HepG2 (cell line): ENCODE measurements around the gene AXIN2. TPM values are rescaled to one million over a fixed set of nuclear protein-coding genes. Genes with fewer than 3 reads are reported as not detected.

ENCODE experiments used
- ADNP ChIP-seq: sonication (generic); formaldehyde crosslinking; IDR thresholded peaks from 2 replicates; pipeline ENCODE4 v1.4.0; 2020; ENCODE audit warnings: missing genetic modification reagents
- ASH2L ChIP-seq: fragments of 300-600, 200-600 bp; sonication (generic); IDR thresholded peaks from 2 replicates; pipeline ENCODE4 v1.7.0; 2017; ENCODE audit warnings: low read depth, mild to moderate bottlenecking, moderate library complexity, mixed read lengths, low read length; ENCODE audit not compliant: insufficient read length
- EHMT2 ChIP-seq: fragments of 200-600 bp; sonication (generic); IDR thresholded peaks from 2 replicates; pipeline ENCODE4 v1.7.0; 2017; ENCODE audit warnings: antibody characterized with exemption, low read depth, low read length, borderline replicate concordance
- ETV6 ChIP-seq: sonication (generic); formaldehyde crosslinking; conservative IDR thresholded peaks from 2 replicates; pipeline ENCODE4 v1.4.0; 2020; ENCODE audit warnings: missing genetic modification reagents
- IKZF1 ChIP-seq: fragments of 450-650 bp; IDR thresholded peaks from 2 replicates; pipeline ENCODE4 v1.7.1; 2016
- KDM5A ChIP-seq: fragments of 200-600 bp; sonication (generic); IDR thresholded peaks from 2 replicates; pipeline ENCODE4 v1.7.0; 2018; ENCODE audit warnings: antibody characterized with exemption, mild to moderate bottlenecking, low read length, borderline replicate concordance
- KLF13 ChIP-seq: sonication (generic); formaldehyde crosslinking; IDR thresholded peaks from 2 replicates; pipeline ENCODE4 v1.4.0; 2020; ENCODE audit warnings: mild to moderate bottlenecking, missing genetic modification reagents
- NAIF1 ChIP-seq: sonication (generic); formaldehyde crosslinking; IDR thresholded peaks from 2 replicates; pipeline ENCODE4 v1.5.0; 2020; ENCODE audit warnings: mild to moderate bottlenecking, missing genetic modification reagents, borderline replicate concordance
- NBN ChIP-seq: fragments of 450-650 bp; conservative IDR thresholded peaks from 2 replicates; pipeline ENCODE4 v1.6.1; 2017
- NFKB2 ChIP-seq: sonication (generic); formaldehyde crosslinking; IDR thresholded peaks from 2 replicates; pipeline ENCODE4 v1.4.0; 2020; ENCODE audit warnings: missing genetic modification reagents, borderline replicate concordance
- ONECUT2 ChIP-seq: sonication (generic); formaldehyde crosslinking; IDR thresholded peaks from 2 replicates; pipeline ENCODE4 v1.4.0; 2020; ENCODE audit warnings: missing genetic modification reagents
- SALL1 ChIP-seq: sonication (generic); formaldehyde crosslinking; IDR thresholded peaks from 2 replicates; pipeline ENCODE4 v1.8.0; 2022; ENCODE audit warnings: mild to moderate bottlenecking, missing genetic modification reagents
- TBX2 ChIP-seq: sonication (generic); formaldehyde crosslinking; IDR thresholded peaks from 2 replicates; pipeline ENCODE4 v1.5.0; 2020; ENCODE audit warnings: missing genetic modification reagents, mild to moderate bottlenecking, borderline replicate concordance
- XRCC5 ChIP-seq: fragments of 200-400 bp; formaldehyde crosslinking; optimal IDR thresholded peaks from 2 replicates; pipeline ENCODE3; 2017; ENCODE audit warnings: mild to moderate bottlenecking, low read length
- ZFY ChIP-seq: sonication (generic); formaldehyde crosslinking; IDR thresholded peaks from 2 replicates; pipeline ENCODE4 v1.4.0; 2020; ENCODE audit warnings: missing genetic modification reagents
- ZNF121 ChIP-seq: sonication (generic); formaldehyde crosslinking; IDR thresholded peaks from 2 replicates; pipeline ENCODE4 v1.5.0; 2020; ENCODE audit warnings: mild to moderate bottlenecking, missing genetic modification reagents
- ZNF280D ChIP-seq: sonication (generic); formaldehyde crosslinking; IDR thresholded peaks from 2 replicates; pipeline ENCODE4 v1.5.1; 2020; ENCODE audit warnings: mild to moderate bottlenecking, missing genetic modification reagents
- ZNF749 ChIP-seq: sonication (generic); formaldehyde crosslinking; IDR thresholded peaks from 2 replicates; pipeline ENCODE4 v1.8.0; 2022; ENCODE audit warnings: mild to moderate bottlenecking, missing genetic modification reagents, moderate library complexity, borderline replicate concordance
- ZNF776 ChIP-seq: sonication (generic); formaldehyde crosslinking; IDR thresholded peaks from 2 replicates; pipeline ENCODE4 v1.4.0; 2020; ENCODE audit warnings: mild to moderate bottlenecking, missing genetic modification reagents
- ZNF777 ChIP-seq: sonication (generic); formaldehyde crosslinking; IDR thresholded peaks from 2 replicates; pipeline ENCODE4 v1.4.0; 2020; ENCODE audit warnings: missing genetic modification reagents
- polyA plus RNA-seq, 8 experiments: library from polyadenylated mRNA; depleted of rRNA in 3 of 8; stranded (reverse) in 7 of 8; unstranded in 1 of 8; fragments of >200 nt; fragmentation: Illumina TruSeq in 4 of 8; extraction: Trizol in 4 of 8; gene quantifications; 2 replicates each; pipeline versions ENCODE4 v1.2.1 to v1.2.3, GENCODE V29; 2011 to 2016; ENCODE audit warnings: low read depth in 4 of 8, missing spikeins in 1 of 8, mixed read lengths in 1 of 8; ENCODE audit not compliant: insufficient read depth in 1 of 8
- total RNA-seq, 5 experiments: library from RNA; depleted of rRNA; stranded (reverse); fragments of >200 nt; fragmentation: Illumina TruSeq; extraction: Trizol; gene quantifications; 2 replicates each; pipeline ENCODE4 v1.2.3, GENCODE V29; 2016; ENCODE audit warnings: low read depth in 1 of 5
- TF ChIP-seq, protein P1 (sequence below): sonication (generic); formaldehyde crosslinking; IDR thresholded peaks from 2 replicates; pipeline ENCODE4 v1.5.1; 2020; ENCODE audit warnings: mild to moderate bottlenecking, missing genetic modification reagents, borderline replicate concordance
- TF ChIP-seq, protein P2 (sequence below): sonication (generic); formaldehyde crosslinking; IDR thresholded peaks from 2 replicates; pipeline ENCODE4 v1.5.1; 2020; ENCODE audit warnings: mild to moderate bottlenecking, moderate library complexity, missing genetic modification reagents

The AXIN2 gene
- total and polyA plus RNA-seq, 2 of the 13 experiments (the other 11 are each of a cell fraction or from before 2014, with no cell fraction given), result 58.6 to 63.4 TPM

DNA sequence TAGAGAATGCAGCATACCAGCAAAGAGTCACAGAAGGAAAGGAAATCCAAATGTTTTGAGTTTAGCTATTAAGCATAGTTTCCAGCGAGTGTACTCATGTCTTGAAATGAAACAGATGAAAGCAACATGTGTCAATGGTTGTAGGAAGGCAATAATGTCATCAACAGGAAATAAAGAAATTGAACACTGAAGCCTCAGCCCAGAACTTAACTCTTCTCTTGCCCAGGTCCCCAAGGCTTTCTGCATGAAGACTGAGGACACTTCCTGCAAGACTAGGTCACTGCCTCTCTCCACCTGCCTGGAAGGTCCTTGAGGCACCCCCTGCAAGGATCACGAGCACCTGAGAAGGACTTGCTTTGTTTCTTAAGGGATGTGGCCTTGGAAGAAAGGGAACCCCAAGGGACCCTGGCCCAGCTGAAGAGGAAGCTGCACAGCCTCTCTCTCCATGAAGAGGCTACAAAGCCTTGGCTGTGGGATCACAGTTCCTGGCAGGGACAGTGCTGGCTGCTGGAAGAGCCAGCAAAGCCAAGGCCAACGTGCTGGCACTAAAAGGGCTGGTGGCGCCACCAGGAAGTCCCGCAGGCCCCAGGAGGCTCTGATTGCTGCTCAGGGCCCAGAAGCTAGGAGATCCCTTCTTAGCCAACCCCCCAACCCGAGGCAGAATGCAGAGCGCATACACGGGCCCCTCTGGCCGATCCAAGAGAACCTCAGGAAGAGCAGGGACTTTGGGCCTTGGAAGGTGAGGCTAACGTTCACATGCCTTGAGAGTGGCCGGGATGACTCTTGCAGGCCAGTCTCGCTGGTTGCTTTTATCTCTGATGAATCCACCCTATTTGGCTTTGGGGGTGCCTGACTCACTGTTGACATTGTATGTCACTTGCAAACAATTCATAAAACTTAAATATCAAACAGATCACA is 23.4 kb upstream of the AXIN2 start (continued):
- TF ChIP-seq, protein P1, sequence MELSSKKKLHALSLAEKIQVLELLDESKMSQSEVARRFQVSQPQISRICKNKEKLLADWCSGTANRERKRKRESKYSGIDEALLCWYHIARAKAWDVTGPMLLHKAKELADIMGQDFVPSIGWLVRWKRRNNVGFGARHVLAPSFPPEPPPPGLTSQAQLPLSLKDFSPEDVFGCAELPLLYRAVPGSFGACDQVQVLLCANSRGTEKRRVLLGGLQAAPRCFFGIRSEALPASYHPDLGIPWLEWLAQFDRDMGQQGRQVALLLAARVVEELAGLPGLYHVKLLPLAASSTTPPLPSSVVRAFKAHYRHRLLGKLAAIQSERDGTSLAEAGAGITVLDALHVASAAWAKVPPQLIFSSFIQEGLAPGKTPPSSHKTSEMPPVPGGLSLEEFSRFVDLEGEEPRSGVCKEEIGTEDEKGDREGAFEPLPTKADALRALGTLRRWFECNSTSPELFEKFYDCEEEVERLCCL, result no peak
- TF ChIP-seq NFKB2 (CRISPR knock-in tag), result peak; percentile 25; the same call in 1 of the 2 replicates
- TF ChIP-seq ONECUT2, result no peak
- no peak for TF ChIP-seq NBN
- TF ChIP-seq TBX2, result peak; percentile 32; the same call in 1 of the 2 replicates
- TF ChIP-seq ZNF777, result no peak
- no peak for TF ChIP-seq ETV6 (CRISPR knock-in tag)
- no peak for TF ChIP-seq NAIF1 (CRISPR knock-in tag)
- peak; percentile 49 for TF ChIP-seq XRCC5
- no peak for TF ChIP-seq EHMT2
- no peak for TF ChIP-seq ADNP
- no peak for TF ChIP-seq ZNF749 (CRISPR knock-in tag)
- TF ChIP-seq ZNF280D (CRISPR knock-in tag), result no peak
- no peak for TF ChIP-seq KLF13 (CRISPR knock-in tag)
- TF ChIP-seq SALL1, result peak; percentile 79
- peak; percentile 74 for TF ChIP-seq ZFY (CRISPR knock-in tag)
- peak; percentile 48 for TF ChIP-seq ASH2L
- TF ChIP-seq IKZF1, result no peak
- TF ChIP-seq ZNF121 (CRISPR knock-in tag), result no peak
- TF ChIP-seq, protein P2, sequence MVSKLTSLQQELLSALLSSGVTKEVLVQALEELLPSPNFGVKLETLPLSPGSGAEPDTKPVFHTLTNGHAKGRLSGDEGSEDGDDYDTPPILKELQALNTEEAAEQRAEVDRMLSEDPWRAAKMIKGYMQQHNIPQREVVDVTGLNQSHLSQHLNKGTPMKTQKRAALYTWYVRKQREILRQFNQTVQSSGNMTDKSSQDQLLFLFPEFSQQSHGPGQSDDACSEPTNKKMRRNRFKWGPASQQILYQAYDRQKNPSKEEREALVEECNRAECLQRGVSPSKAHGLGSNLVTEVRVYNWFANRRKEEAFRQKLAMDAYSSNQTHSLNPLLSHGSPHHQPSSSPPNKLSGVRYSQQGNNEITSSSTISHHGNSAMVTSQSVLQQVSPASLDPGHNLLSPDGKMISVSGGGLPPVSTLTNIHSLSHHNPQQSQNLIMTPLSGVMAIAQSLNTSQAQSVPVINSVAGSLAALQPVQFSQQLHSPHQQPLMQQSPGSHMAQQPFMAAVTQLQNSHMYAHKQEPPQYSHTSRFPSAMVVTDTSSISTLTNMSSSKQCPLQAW (CRISPR knock-in tag), result no peak
- no peak for TF ChIP-seq KDM5A
- TF ChIP-seq ZNF776, result peak; percentile 58; the same call in 1 of the 2 replicates
